Measurements from ENCODE around the gene AKR1B1.

GRCh38 chr7:134493091-134493490, 34.2 kb upstream of the AKR1B1 start:
- TF ChIP-seq, protein P1, sequence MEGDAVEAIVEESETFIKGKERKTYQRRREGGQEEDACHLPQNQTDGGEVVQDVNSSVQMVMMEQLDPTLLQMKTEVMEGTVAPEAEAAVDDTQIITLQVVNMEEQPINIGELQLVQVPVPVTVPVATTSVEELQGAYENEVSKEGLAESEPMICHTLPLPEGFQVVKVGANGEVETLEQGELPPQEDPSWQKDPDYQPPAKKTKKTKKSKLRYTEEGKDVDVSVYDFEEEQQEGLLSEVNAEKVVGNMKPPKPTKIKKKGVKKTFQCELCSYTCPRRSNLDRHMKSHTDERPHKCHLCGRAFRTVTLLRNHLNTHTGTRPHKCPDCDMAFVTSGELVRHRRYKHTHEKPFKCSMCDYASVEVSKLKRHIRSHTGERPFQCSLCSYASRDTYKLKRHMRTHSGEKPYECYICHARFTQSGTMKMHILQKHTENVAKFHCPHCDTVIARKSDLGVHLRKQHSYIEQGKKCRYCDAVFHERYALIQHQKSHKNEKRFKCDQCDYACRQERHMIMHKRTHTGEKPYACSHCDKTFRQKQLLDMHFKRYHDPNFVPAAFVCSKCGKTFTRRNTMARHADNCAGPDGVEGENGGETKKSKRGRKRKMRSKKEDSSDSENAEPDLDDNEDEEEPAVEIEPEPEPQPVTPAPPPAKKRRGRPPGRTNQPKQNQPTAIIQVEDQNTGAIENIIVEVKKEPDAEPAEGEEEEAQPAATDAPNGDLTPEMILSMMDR (IDR thresholded peaks at IDR 0.05; ENCODE audit: low read length) = no peak
- TF ChIP-seq EZH2 (IDR thresholded peaks at IDR 0.05; ENCODE audit: borderline replicate concordance, low read length) = no peak
